ENCODE measurements around the gene ATP6V0A1.

ATP6V0A1 gene

GRCh38 chr17:42518046-42518754 is 59.5 kb downstream of the ATP6V0A1 start:
- H3K9me3 ChIP-seq (ENCODE audit: control insufficient read depth, insufficient read depth, low read length), result no peaks in the 10 kb centered on the region
- H3K36me3 ChIP-seq (ENCODE audit: control insufficient read depth, insufficient read depth, low read length), result peaks cover 21% of the 10 kb centered on the region
- WGBS (ENCODE audit: insufficient coverage, insufficient read length), result no CpG with 5 or more reads among the region's 9 CpGs
- H3K4me1 ChIP-seq (ENCODE audit: control insufficient read depth, insufficient read depth, low read length), result peaks cover 4% of the 10 kb centered on the region
- no peak overlapping the region for H3K27ac ChIP-seq (ENCODE audit: low read length)
- no peak overlapping the region for H3K4me3 ChIP-seq (ENCODE audit: low read length)
- DNase-seq (ENCODE audit: low read depth, low spot score), result no peak
- H3K27me3 ChIP-seq (ENCODE audit: control insufficient read depth, insufficient read depth, low read length), result no peaks in the 10 kb centered on the region

- H3K27ac ChIP-seq (ENCODE audit: low read length), result no peak overlapping the region
Observed at GRCh38 chr17:42518755-42519545, 60.3 kb downstream of the ATP6V0A1 start.

GRCh38 chr17:42519546-42520491 is 61.1 kb downstream of the ATP6V0A1 start:
- Histone ChIP-seq H3K9me3 (ENCODE audit: control insufficient read depth, insufficient read depth, low read length) (no peaks in the 10 kb centered on the region), H3K27ac (ENCODE audit: low read length) (no peak overlapping the region), H3K36me3 (ENCODE audit: control insufficient read depth, insufficient read depth, low read length) (peaks cover 11% of the 10 kb centered on the region), H3K4me3 (ENCODE audit: low read length) (no peak overlapping the region), H3K4me1 (ENCODE audit: control insufficient read depth, insufficient read depth, low read length) (peaks cover 4% of the 10 kb centered on the region), H3K27me3 (ENCODE audit: control insufficient read depth, insufficient read depth, low read length) (no peaks in the 10 kb centered on the region)
- WGBS (ENCODE audit: insufficient coverage, insufficient read length), result no CpG with 5 or more reads among the region's 12 CpGs
- no peak for DNase-seq (ENCODE audit: low read depth, low spot score)

More at GRCh38 chr17:42518755-42519545, 60.3 kb downstream of the ATP6V0A1 start:
- peaks cover 4% of the 10 kb centered on the region for H3K4me1 ChIP-seq (ENCODE audit: control insufficient read depth, insufficient read depth, low read length)
- no peaks in the 10 kb centered on the region for H3K9me3 ChIP-seq (ENCODE audit: control insufficient read depth, insufficient read depth, low read length)
- no peaks in the 10 kb centered on the region for H3K27me3 ChIP-seq (ENCODE audit: control insufficient read depth, insufficient read depth, low read length)
- DNase-seq (ENCODE audit: low read depth, low spot score), result no peak
- H3K36me3 ChIP-seq (ENCODE audit: control insufficient read depth, insufficient read depth, low read length), result peaks cover 19% of the 10 kb centered on the region
- no peak overlapping the region for H3K4me3 ChIP-seq (ENCODE audit: low read length)
- WGBS (ENCODE audit: insufficient coverage, insufficient read length), result no CpG with 5 or more reads among the region's 6 CpGs

- Histone ChIP-seq H3K27ac (ENCODE audit: low read length) (no peak overlapping the region), H3K4me1 (ENCODE audit: control insufficient read depth, insufficient read depth, low read length) (peaks cover 4% of the 10 kb centered on the region), H3K9me3 (ENCODE audit: control insufficient read depth, insufficient read depth, low read length) (no peaks in the 10 kb centered on the region), H3K4me3 (ENCODE audit: low read length) (no peak overlapping the region), H3K27me3 (ENCODE audit: control insufficient read depth, insufficient read depth, low read length) (no peaks in the 10 kb centered on the region), H3K36me3 (ENCODE audit: control insufficient read depth, insufficient read depth, low read length) (peaks cover 10% of the 10 kb centered on the region)
- WGBS (ENCODE audit: insufficient coverage, insufficient read length), result no CpG with 5 or more reads among the region's 9 CpGs
- DNase-seq (ENCODE audit: low read depth, low spot score), result no peak
Observed at GRCh38 chr17:42520540-42520951, 61.9 kb downstream of the ATP6V0A1 start.

GRCh38 chr17:42521036-42521435 is 62.4 kb downstream of the ATP6V0A1 start:
- peaks cover 4% of the 10 kb centered on the region for H3K4me1 ChIP-seq (ENCODE audit: control insufficient read depth, insufficient read depth, low read length)
- no CpG with 5 or more reads among the region's 8 CpGs for WGBS (ENCODE audit: insufficient coverage, insufficient read length)

GRCh38 chr17:42521666-42522262 is 63.1 kb downstream of the ATP6V0A1 start:
- Histone ChIP-seq H3K36me3 (ENCODE audit: control insufficient read depth, insufficient read depth, low read length) (peaks cover 10% of the 10 kb centered on the region), H3K4me1 (ENCODE audit: control insufficient read depth, insufficient read depth, low read length) (peaks cover 4% of the 10 kb centered on the region), H3K27ac (ENCODE audit: low read length) (no peak overlapping the region), H3K4me3 (ENCODE audit: low read length) (no peak overlapping the region), H3K9me3 (ENCODE audit: control insufficient read depth, insufficient read depth, low read length) (no peaks in the 10 kb centered on the region), H3K27me3 (ENCODE audit: control insufficient read depth, insufficient read depth, low read length) (no peaks in the 10 kb centered on the region)
- no peak for DNase-seq (ENCODE audit: low read depth, low spot score)
- no CpG with 5 or more reads among the region's 11 CpGs for WGBS (ENCODE audit: insufficient coverage, insufficient read length)

More at GRCh38 chr17:42521036-42521435, 62.4 kb downstream of the ATP6V0A1 start:
- no peak overlapping the region for H3K27ac ChIP-seq (ENCODE audit: low read length)
- DNase-seq (ENCODE audit: low read depth, low spot score), result no peak
- H3K9me3 ChIP-seq (ENCODE audit: control insufficient read depth, insufficient read depth, low read length), result no peaks in the 10 kb centered on the region
- no peak overlapping the region for H3K4me3 ChIP-seq (ENCODE audit: low read length)
- H3K36me3 ChIP-seq (ENCODE audit: control insufficient read depth, insufficient read depth, low read length), result peaks cover 10% of the 10 kb centered on the region
- H3K27me3 ChIP-seq (ENCODE audit: control insufficient read depth, insufficient read depth, low read length), result no peaks in the 10 kb centered on the region

- peaks cover 4% of the 10 kb centered on the region for H3K4me1 ChIP-seq (ENCODE audit: control insufficient read depth, insufficient read depth, low read length)
- H3K9me3 ChIP-seq (ENCODE audit: control insufficient read depth, insufficient read depth, low read length), result no peaks in the 10 kb centered on the region
- WGBS (ENCODE audit: insufficient coverage, insufficient read length), result no CpG with 5 or more reads among the region's 9 CpGs
- H3K4me3 ChIP-seq (ENCODE audit: low read length), result no peak overlapping the region
- DNase-seq (ENCODE audit: low read depth, low spot score), result no peak
- peaks cover 10% of the 10 kb centered on the region for H3K36me3 ChIP-seq (ENCODE audit: control insufficient read depth, insufficient read depth, low read length)
- no peak overlapping the region for H3K27ac ChIP-seq (ENCODE audit: low read length)
- no peaks in the 10 kb centered on the region for H3K27me3 ChIP-seq (ENCODE audit: control insufficient read depth, insufficient read depth, low read length)
Observed at GRCh38 chr17:42522263-42522790, 63.6 kb downstream of the ATP6V0A1 start.

GRCh38 chr17:42522798-42523278 is 64.2 kb downstream of the ATP6V0A1 start:
- H3K9me3 ChIP-seq (ENCODE audit: control insufficient read depth, insufficient read depth, low read length), result no peaks in the 10 kb centered on the region
- no peaks in the 10 kb centered on the region for H3K27me3 ChIP-seq (ENCODE audit: control insufficient read depth, insufficient read depth, low read length)
- peaks cover 4% of the 10 kb centered on the region for H3K4me1 ChIP-seq (ENCODE audit: control insufficient read depth, insufficient read depth, low read length)
- no peak for DNase-seq (ENCODE audit: low read depth, low spot score)
- no peak overlapping the region for H3K4me3 ChIP-seq (ENCODE audit: low read length)
- WGBS (ENCODE audit: insufficient coverage, insufficient read length), result no CpG with 5 or more reads among the region's 8 CpGs
- no peak overlapping the region for H3K27ac ChIP-seq (ENCODE audit: low read length)
- H3K36me3 ChIP-seq (ENCODE audit: control insufficient read depth, insufficient read depth, low read length), result peaks cover 10% of the 10 kb centered on the region

GRCh38 chr17:42525221-42525620 is 66.5 kb downstream of the ATP6V0A1 start:
- no peaks in the 10 kb centered on the region for H3K27me3 ChIP-seq (ENCODE audit: control insufficient read depth, insufficient read depth, low read length)
- no peak overlapping the region for H3K27ac ChIP-seq (ENCODE audit: low read length)
- no peak overlapping the region for H3K4me3 ChIP-seq (ENCODE audit: low read length)
- H3K36me3 ChIP-seq (ENCODE audit: control insufficient read depth, insufficient read depth, low read length), result peaks cover 10% of the 10 kb centered on the region
- no peaks in the 10 kb centered on the region for H3K9me3 ChIP-seq (ENCODE audit: control insufficient read depth, insufficient read depth, low read length)
- no peak for DNase-seq (ENCODE audit: low read depth, low spot score)
- no peaks in the 10 kb centered on the region; the same call in 1 of the 2 replicates for H3K4me1 ChIP-seq (ENCODE audit: control insufficient read depth, insufficient read depth, low read length)
- no CpG with 5 or more reads among the region's 2 CpGs for WGBS (ENCODE audit: insufficient coverage, insufficient read length)
